OCI-LY1 (cell line): ENCODE measurements around the gene ADAMTSL1.

Experiments used
- EZH2 ChIP-seq: fragments of 200-600 bp; sonication (generic), shearing (Covaris generic); IDR thresholded peaks from 2 replicates; pipeline ENCODE4 v1.8.0; 2017; ENCODE audit warnings: borderline replicate concordance, mixed run types, mild to moderate bottlenecking, antibody characterized with exemption, low read length, moderate library complexity, mixed read lengths
- TF ChIP-seq, protein P1 (sequence below): fragments of 200-600 bp; sonication (generic), shearing (Covaris generic); IDR thresholded peaks from 2 replicates; pipeline ENCODE4 v1.5.1; 2017; ENCODE audit warnings: mild to moderate bottlenecking, antibody characterized with exemption, low read length, moderate library complexity, mixed read lengths

DNA sequence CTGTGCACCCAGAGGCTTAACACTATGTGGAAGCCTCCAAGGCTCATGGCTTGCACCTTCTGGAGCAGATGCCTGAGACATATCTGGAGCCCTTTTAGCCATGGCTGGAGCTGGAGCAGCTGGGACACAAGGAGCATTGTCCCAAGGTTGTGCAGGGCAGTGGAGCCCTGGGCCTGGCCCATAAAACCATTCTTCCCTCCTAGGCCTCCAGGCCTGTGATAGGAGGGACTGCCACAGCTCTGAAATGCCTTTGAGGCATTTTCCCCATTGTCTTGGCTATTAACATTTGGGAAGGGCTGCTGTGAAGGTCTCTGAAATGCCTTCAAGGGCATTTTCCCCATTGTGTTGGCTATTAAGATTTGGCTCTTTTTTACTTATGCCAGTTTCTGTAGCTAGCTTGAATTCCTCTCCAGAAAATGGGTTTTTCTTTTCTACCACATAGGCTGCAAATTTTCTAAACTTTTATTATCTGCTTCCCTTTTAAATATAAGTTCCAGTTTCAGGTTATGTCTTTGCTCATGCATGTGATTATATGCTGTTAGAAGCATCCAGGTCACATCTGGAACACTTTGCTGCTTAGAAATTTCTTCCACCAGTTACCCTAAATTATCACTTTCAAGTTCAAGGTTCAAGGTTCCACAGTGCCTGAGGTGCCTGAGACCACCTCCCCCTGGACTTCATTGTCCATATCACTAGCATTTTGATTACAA lies 221.2 kb downstream of the ADAMTSL1 start:
- TF ChIP-seq EZH2 = no peak
- TF ChIP-seq, protein P1, sequence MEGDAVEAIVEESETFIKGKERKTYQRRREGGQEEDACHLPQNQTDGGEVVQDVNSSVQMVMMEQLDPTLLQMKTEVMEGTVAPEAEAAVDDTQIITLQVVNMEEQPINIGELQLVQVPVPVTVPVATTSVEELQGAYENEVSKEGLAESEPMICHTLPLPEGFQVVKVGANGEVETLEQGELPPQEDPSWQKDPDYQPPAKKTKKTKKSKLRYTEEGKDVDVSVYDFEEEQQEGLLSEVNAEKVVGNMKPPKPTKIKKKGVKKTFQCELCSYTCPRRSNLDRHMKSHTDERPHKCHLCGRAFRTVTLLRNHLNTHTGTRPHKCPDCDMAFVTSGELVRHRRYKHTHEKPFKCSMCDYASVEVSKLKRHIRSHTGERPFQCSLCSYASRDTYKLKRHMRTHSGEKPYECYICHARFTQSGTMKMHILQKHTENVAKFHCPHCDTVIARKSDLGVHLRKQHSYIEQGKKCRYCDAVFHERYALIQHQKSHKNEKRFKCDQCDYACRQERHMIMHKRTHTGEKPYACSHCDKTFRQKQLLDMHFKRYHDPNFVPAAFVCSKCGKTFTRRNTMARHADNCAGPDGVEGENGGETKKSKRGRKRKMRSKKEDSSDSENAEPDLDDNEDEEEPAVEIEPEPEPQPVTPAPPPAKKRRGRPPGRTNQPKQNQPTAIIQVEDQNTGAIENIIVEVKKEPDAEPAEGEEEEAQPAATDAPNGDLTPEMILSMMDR = no peak
